Fibroblast of skin of back (primary cell): ENCODE measurements around the gene CDH4.

Experiments
- DNase-seq: peaks from one replicate; pipeline ENCODE4 v3.0.0-alpha.2; 2013

CDH4 gene

GRCh38 chr20:61776491-61777075 lies 524.5 kb downstream of the CDH4 start:
- DNase-seq = no peak

GRCh38 chr20:61777773-61778494 lies 525.9 kb downstream of the CDH4 start:
- no peak for DNase-seq

- no peak for DNase-seq
These were observed 526.4 kb downstream of the CDH4 start for GRCh38 chr20:61778495-61778863.

GRCh38 chr20:61779176-61779965 lies 527.3 kb downstream of the CDH4 start:
- DNase-seq = no peak

GRCh38 chr20:61780066-61780465 lies 528.0 kb downstream of the CDH4 start:
- DNase-seq = no peak

GRCh38 chr20:61784801-61785566 lies 532.9 kb downstream of the CDH4 start:
- DNase-seq = no peak

GRCh38 chr20:61785567-61785816 lies 533.4 kb downstream of the CDH4 start:
- no peak for DNase-seq

GRCh38 chr20:61786230-61786629 lies 534.2 kb downstream of the CDH4 start:
- no peak for DNase-seq

- no peak for DNase-seq
These were observed 536.3 kb downstream of the CDH4 start for GRCh38 chr20:61788343-61788742.

- no peak for DNase-seq
These were observed 537.3 kb downstream of the CDH4 start for GRCh38 chr20:61789329-61789728.

- DNase-seq = no peak
These were observed 538.2 kb downstream of the CDH4 start for GRCh38 chr20:61790116-61790827.

GRCh38 chr20:61791995-61792394 lies 539.9 kb downstream of the CDH4 start:
- DNase-seq = no peak

- no peak for DNase-seq
These were observed 543.9 kb downstream of the CDH4 start for GRCh38 chr20:61795669-61796630.

GRCh38 chr20:61796738-61797137 lies 544.7 kb downstream of the CDH4 start:
- no peak for DNase-seq

- DNase-seq = no peak
These were observed 545.1 kb downstream of the CDH4 start for GRCh38 chr20:61797200-61797599.

GRCh38 chr20:61797971-61798411 lies 545.9 kb downstream of the CDH4 start:
- no peak for DNase-seq

GRCh38 chr20:61798632-61799031 lies 546.6 kb downstream of the CDH4 start:
- no peak for DNase-seq

- no peak for DNase-seq
These were observed 547.4 kb downstream of the CDH4 start for GRCh38 chr20:61799394-61799923.

GRCh38 chr20:61799928-61800327 lies 547.9 kb downstream of the CDH4 start:
- no peak for DNase-seq

- DNase-seq = no peak
These were observed 548.5 kb downstream of the CDH4 start for GRCh38 chr20:61800359-61801064.

- DNase-seq = no peak
These were observed 549.0 kb downstream of the CDH4 start for GRCh38 chr20:61801065-61801360.
